Fibroblast of skin of right quadriceps (primary cell): ENCODE measurements around the gene FAM117B.

Source experiments
- DNase-seq: peaks from one replicate; pipeline ENCODE4 v3.0.0-alpha.2; 2013

FAM117B gene

GRCh38 chr2:202634556-202635427 is at the start of gene FAM117B:
Gene FAM117B (plus strand): TSS chr2:202634969. CDS start chr2:202635188, 219 bp downstream.
- DNase-seq, result peak; percentile 96

- peak; percentile 70 for DNase-seq
These were observed 45.9 kb upstream of the FAM117B start for GRCh38 chr2:202588647-202589581.

- DNase-seq, result no peak
These were observed 45.2 kb upstream of the FAM117B start for GRCh38 chr2:202589582-202589949.

- no peak for DNase-seq
These were observed 42.2 kb upstream of the FAM117B start for GRCh38 chr2:202592566-202592965.

DNA sequence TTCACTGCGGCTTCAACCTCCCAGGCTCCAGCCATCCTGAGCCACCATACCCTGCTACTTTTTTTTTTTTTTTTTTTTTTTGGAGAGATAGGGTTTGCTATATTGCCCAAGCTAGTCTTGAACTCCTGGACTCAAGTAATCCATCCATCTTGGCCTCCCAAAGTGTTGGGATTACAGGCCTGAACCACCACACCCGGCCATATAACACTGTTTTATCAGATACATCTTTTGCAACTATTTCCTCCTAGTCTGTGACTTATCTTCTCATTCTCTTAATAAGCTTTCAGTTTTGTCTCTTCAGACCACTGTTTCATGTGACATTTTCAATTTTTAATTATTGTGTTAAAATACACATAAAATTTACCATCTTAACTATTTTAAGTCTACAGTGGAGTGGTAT is 35.7 kb upstream of the FAM117B start:
- DNase-seq, result no peak

- no peak for DNase-seq
These were observed 34.9 kb upstream of the FAM117B start for GRCh38 chr2:202599911-202600310.

GRCh38 chr2:202604699-202605098 is 30.1 kb upstream of the FAM117B start:
- no peak for DNase-seq

DNA sequence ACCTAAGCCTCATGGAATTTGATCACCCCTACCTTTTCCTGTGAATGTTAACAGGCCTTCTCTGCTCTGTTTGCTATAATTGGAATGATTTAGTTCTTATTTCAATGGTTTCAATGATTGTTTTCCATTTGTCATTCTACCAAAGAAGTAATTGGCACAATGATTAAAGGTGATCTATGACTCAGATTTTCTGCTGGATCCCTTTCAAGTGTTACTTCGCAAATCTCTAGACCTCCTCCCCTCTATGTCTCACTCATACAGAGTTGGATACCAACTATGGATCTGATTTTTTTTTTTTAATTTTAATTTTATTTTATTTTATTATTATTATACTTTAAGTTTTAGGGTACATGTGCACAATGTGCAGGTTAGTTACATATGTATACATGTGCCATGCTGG is 29.6 kb upstream of the FAM117B start:
- DNase-seq, result no peak

- no peak for DNase-seq
These were observed 26.5 kb upstream of the FAM117B start for GRCh38 chr2:202608142-202608852.

DNA sequence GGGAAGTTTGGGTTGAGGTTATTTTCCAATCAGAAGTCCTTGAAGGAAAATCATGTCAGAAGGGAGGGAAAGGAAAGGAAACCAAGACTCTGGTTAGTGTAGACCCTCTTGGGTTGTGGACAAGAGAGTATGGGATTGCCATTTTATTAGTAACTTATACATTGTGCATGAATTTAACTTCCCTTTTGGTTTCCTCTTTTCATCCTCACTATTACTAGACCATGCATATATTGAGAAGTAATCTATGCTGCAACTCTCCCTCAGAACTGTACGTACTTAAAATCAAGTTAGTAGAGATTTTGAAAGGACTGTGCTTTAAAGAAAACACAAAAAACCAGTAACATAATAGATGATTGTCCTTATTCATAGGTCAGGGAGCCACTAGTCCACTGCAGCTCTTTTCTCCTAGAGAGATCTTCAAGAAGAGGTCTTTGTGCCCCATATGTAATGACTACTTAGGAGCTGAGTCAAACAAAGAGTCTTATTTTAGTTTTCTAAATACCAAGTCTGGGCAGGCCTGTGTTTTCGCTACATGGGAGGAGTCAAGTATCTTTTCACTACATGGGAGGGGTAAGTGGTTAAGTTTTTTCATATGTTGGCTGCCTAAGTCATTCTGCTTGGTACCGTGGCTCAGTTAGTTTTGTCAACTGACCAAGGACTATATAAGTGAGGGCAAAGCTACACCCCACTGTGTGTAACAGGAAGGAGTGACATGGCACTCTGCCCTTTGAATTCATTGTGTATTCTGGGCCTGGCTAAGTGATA is 25.2 kb upstream of the FAM117B start:
- DNase-seq, result no peak

DNA sequence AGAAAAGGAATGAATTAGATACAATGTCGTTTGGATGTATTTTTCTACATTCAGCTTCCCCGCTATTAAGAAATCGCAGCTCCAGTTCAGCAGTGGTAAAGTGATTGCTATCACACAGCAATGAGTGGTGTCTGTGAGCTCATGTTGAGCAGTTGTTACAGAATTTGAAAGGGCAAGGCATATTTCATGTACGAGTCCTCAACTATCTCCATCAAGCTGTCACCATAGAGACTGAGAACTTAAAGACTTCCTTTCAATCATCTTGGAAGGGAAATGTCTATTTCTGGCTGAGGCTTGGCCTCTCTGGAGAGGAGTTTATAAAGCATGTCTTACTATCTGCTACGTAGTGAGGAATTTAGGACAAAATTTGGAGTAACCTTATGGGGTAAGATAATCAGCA is 24.4 kb upstream of the FAM117B start:
- no peak for DNase-seq

DNA sequence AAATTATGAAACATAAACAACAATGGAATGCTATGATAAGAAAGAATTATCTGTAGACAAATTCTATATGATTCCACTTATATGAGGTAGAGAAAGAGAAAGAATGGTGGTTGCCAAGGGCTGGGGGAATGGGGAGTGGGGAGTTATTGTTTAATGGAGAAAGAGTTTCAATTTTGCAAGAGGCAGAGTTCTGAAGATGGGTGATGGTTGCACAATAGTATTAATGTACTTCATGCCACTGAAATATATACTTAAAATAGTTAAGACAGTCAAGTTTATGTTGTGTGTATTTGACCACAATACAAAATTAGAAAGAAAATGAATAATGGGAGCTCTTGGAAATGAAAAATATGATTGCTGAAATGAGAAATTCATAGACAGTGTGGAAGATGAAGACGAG is 22.6 kb upstream of the FAM117B start:
- no peak for DNase-seq

DNA sequence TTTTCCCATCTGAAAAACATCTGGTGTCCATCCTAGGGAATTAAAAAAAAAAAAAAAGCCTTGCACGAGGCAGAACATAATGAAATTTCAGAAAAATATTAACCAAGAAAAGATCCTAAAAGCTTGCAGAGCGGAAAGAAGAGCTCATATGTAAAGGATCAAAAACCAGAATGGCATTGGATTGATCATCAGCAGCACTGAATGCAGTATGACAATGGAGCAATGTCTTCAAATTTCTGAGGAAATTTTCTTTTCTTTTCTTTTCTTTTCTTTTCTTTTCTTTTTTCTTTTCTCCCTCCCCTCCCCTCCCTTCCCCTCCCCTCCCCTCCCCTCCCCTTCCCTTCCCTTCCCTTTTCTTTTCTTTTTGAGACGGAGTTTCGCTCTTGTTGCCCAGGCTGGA is 21.3 kb upstream of the FAM117B start:
- no peak for DNase-seq

GRCh38 chr2:202624133-202624532 is 10.6 kb upstream of the FAM117B start:
- DNase-seq, result no peak

DNA sequence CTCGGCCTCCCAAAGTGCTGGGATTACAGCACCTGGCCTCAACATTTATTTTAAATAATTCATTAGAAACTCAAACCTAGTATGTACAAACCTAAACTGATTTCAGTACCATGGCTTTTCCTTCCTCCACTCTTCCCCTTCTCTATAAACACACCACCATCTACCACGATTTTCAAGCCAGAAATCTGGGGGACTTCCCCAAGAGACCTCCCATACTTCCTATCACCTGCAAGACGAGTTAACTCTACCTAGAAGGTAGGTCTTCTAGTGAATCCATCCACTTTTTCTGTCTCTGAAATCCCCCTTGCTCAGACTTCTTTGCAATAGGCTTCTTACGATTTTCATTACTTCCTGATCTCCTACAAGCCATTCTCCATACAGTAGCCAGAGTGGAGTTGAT is 7.7 kb upstream of the FAM117B start:
- no peak for DNase-seq

DNA sequence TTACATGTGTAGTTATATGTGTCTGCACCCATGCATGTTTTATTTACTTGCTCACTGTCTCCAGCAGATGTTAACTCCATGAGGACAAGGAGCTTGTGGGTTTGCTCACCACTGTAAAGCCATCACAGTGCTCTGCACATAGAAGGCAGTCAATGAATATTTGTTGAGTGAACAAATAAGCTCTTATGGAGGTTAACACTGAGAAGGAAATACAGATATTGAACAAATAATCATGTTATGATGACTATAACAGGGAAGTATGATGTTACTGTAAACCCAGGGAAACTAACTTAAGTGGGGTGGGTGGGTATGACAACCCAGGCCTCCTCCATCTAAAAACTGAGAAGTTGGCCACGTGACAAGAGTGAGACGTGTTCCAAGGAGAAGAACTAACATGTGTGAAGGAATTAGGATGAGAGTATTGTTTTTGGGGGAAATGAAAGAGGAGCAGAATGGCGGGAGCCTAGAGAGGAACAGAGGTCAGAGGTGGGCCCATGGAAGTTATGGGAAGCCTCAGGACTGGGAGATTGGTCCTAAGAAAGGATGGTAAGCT is 6.0 kb upstream of the FAM117B start:
- no peak for DNase-seq

DNA sequence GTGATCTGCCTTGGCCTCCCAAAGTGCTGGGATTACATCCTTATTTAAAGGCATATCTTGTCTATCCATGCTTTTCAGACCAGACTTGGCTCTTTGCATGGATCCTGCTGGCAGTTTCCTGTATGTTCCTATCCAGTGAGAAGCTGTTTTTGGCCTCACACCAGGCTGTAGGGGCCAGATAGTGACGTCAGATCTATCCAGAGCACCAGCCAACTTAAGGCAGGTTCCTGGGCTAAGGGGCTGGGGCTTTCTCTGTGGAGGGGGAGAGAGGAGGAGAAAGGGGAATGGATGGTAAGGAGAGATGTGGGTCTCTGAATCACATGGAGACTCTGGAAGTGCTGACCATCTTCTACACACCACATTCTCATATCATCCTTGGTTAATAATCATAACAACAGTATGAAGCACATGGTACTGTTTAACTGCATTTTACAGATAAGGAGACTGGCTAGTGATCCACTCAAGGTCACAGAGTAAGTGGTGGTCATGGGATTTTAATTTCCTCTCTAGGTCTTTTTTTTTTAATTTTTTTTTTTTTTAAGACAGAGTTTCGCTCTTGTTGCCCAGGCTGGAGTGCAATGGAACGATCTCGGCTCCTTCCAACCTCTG is 2.0 kb upstream of the FAM117B start:
- DNase-seq, result no peak

- no peak for DNase-seq
These were observed 1.3 kb upstream of the FAM117B start for GRCh38 chr2:202633470-202633869.

- DNase-seq, result peak; percentile 51
These were observed 851 bp downstream of the FAM117B start for GRCh38 chr2:202635428-202636212.

DNA sequence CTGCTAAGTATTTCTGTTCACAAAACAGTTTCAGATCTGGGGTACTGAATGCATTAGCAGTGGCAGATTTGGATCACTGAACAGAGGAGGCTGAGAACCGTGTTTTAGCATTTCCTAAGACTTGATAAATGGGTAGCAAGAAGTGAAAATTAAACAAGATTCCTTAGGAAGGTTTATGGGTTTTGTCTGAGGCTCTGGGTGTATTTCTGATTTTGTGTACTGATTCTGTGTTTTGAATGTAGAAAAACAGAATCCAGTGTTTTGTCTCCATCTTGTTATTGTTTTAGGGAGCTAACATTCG is 1.4 kb downstream of the FAM117B start:
- DNase-seq, result no peak

GRCh38 chr2:202638721-202639120 is 4.0 kb downstream of the FAM117B start:
- no peak for DNase-seq
